ENCODE results near the gene TDRD9.
"Not testable (repeated sequence)": the region's sequence is repeated elsewhere in the genome, so short reads cannot be mapped to it uniquely, and the experiment has no call there.

TDRD9 gene

GRCh38 chr14:103930051-103930604, 1.9 kb downstream of the TDRD9 start:
- DNase-seq: no peak

GRCh38 chr14:103931422-103931821, 3.2 kb downstream of the TDRD9 start:
- peak; percentile 16 for DNase-seq

- no peak for DNase-seq
These were observed 4.7 kb downstream of the TDRD9 start for GRCh38 chr14:103932791-103933490.

GRCh38 chr14:103935102-103935501, 6.8 kb downstream of the TDRD9 start:
- DNase-seq: no peak

GRCh38 chr14:103941462-103941861, 13.2 kb downstream of the TDRD9 start:
- no peak for DNase-seq

- DNase-seq: no peak
These were observed 13.9 kb downstream of the TDRD9 start, which contains the start of gene RD3L for GRCh38 chr14:103941973-103942736. Gene RD3L, minus strand, starts transcription at chr14:103942529. Its CDS starts 834 bp downstream, at chr14:103941695.

GRCh38 chr14:103943673-103944072, 15.4 kb downstream of the TDRD9 start:
- DNase-seq: no peak

- no peak for DNase-seq
These were observed 18.7 kb downstream of the TDRD9 start for GRCh38 chr14:103946975-103947374.

- DNase-seq: no peak
These were observed 20.2 kb downstream of the TDRD9 start for GRCh38 chr14:103948442-103948841.

GRCh38 chr14:103949131-103949790, 21.0 kb downstream of the TDRD9 start:
- DNase-seq: no peak

- no peak for DNase-seq
These were observed 32.3 kb downstream of the TDRD9 start for GRCh38 chr14:103960457-103961055.

- no peak for DNase-seq
These were observed 33.8 kb downstream of the TDRD9 start for GRCh38 chr14:103961928-103962578.

- DNase-seq: no peak
These were observed 38.4 kb downstream of the TDRD9 start for GRCh38 chr14:103966631-103967030.

GRCh38 chr14:103969961-103970360, 41.7 kb downstream of the TDRD9 start:
- no peak for DNase-seq

- DNase-seq: no peak
These were observed 45.1 kb downstream of the TDRD9 start for GRCh38 chr14:103973354-103973753.

- no peak for DNase-seq
These were observed 46.3 kb downstream of the TDRD9 start for GRCh38 chr14:103974575-103974974.

GRCh38 chr14:103980623-103981238, 52.5 kb downstream of the TDRD9 start:
- DNase-seq: not testable (repeated sequence)

GRCh38 chr14:103984196-103984595, 55.9 kb downstream of the TDRD9 start:
- DNase-seq: no peak

- DNase-seq: no peak
These were observed 60.8 kb downstream of the TDRD9 start for GRCh38 chr14:103989034-103989433.

- DNase-seq: no peak
These were observed 61.7 kb downstream of the TDRD9 start for GRCh38 chr14:103989964-103990363.

- DNase-seq: no peak
These were observed 66.4 kb downstream of the TDRD9 start for GRCh38 chr14:103994535-103995184.
